Upper lobe of right lung (tissue), 1 donor: ENCODE results near the gene NUDT19. TPM values are rescaled to one million over a fixed set of nuclear protein-coding genes. Genes with fewer than 3 reads are reported as not detected.

ENCODE experiments used
- ATAC-seq: fragments of 200-7000 bp; cut with Tn5 transposase; one replicate; pipeline ENCODE4 v1.9.1; 2020; ENCODE audit warnings: mild to moderate bottlenecking, moderate library complexity
- DNase-seq: peaks from one replicate; pipeline ENCODE4 v3.0.0-alpha.2; 2020
- H3K27ac ChIP-seq: fragments of 200-600 bp; one replicate; pipeline ENCODE4 v1.8.0; 2022
- H3K27me3 ChIP-seq: fragments of 200-600 bp; one replicate; pipeline ENCODE4 v1.8.0; 2022; ENCODE audit warnings: mild to moderate bottlenecking
- H3K36me3 ChIP-seq: fragments of 200-600 bp; one replicate; pipeline ENCODE4 v1.8.0; 2022
- H3K4me1 ChIP-seq: fragments of 200-600 bp; one replicate; pipeline ENCODE4 v1.8.0; 2022
- H3K4me3 ChIP-seq: fragments of 200-600 bp; one replicate; pipeline ENCODE4 v1.8.0; 2022; ENCODE audit warnings: mild to moderate bottlenecking
- H3K9me3 ChIP-seq: fragments of 200-600 bp; one replicate; pipeline ENCODE4 v1.8.0; 2022
- CTCF ChIP-seq: fragments of 200-600 bp; IDR thresholded peaks from one replicate; pipeline ENCODE4 v1.8.0; 2022; ENCODE audit warnings: antibody characterized with exemption
- intact Hi-C: fragments of 100-400 bp; cut with DNase I; formaldehyde crosslinking; loops from one replicate; pipeline ENCODE4 v1.11.0; 2022
- total RNA-seq: library from RNA; stranded (reverse); fragmentation: NEBNext Ultra II Directional; extraction: Animal tissue kit (Norgen Biotek cat#: 25700); gene quantifications from one replicate; pipeline ENCODE4 v1.2.1, GENCODE V29; 2021
- donor health status: DM: no; HTN: yes; CAD: no; lungs with severe emphysema.

Gene NUDT19
- total RNA-seq, 1 donor from 2014 or later: 14.2 TPM

- H3K4me3 ChIP-seq: no peak overlapping the region
- no peak for DNase-seq
- no peaks in the 10 kb centered on the region for H3K36me3 ChIP-seq
- peak; percentile 9 for TF ChIP-seq CTCF
- no peak overlapping the region for H3K27ac ChIP-seq
- H3K9me3 ChIP-seq: no peaks in the 10 kb centered on the region
- H3K4me1 ChIP-seq: no peaks in the 10 kb centered on the region
- ATAC-seq: no peak
- intact Hi-C loops: no loop called here
- H3K27me3 ChIP-seq: no peaks in the 10 kb centered on the region
Measured at GRCh38 chr19:32748497-32748896, 56.9 kb downstream of the NUDT19 start.

- H3K4me1 ChIP-seq: no peaks in the 10 kb centered on the region
- H3K4me3 ChIP-seq: no peak overlapping the region
- no peaks in the 10 kb centered on the region for H3K9me3 ChIP-seq
- intact Hi-C loops: no loop called here
- ATAC-seq: no peak
- no peaks in the 10 kb centered on the region for H3K36me3 ChIP-seq
- H3K27me3 ChIP-seq: no peaks in the 10 kb centered on the region
- H3K27ac ChIP-seq: no peak overlapping the region
- no peak for DNase-seq
- no peak for TF ChIP-seq CTCF
Measured at GRCh38 chr19:32748948-32749347, 57.3 kb downstream of the NUDT19 start.

- H3K36me3 ChIP-seq: no peaks in the 10 kb centered on the region
- DNase-seq: no peak
- TF ChIP-seq CTCF: no peak
- H3K27ac ChIP-seq: no peak overlapping the region
- no peaks in the 10 kb centered on the region for H3K4me1 ChIP-seq
- no peaks in the 10 kb centered on the region for H3K9me3 ChIP-seq
- H3K27me3 ChIP-seq: no peaks in the 10 kb centered on the region
- intact Hi-C loops: no loop called here
- H3K4me3 ChIP-seq: no peak overlapping the region
- ATAC-seq: no peak
Measured at GRCh38 chr19:32749361-32749760, 57.7 kb downstream of the NUDT19 start.

- no peaks in the 10 kb centered on the region for H3K9me3 ChIP-seq
- intact Hi-C loops: no loop called here
- DNase-seq (no peak), ATAC-seq (peak; percentile 53)
- no peak overlapping the region for H3K27ac ChIP-seq
- TF ChIP-seq CTCF: no peak
- no peaks in the 10 kb centered on the region for H3K4me1 ChIP-seq
- no peaks in the 10 kb centered on the region for H3K36me3 ChIP-seq
- H3K4me3 ChIP-seq: no peak overlapping the region
- no peaks in the 10 kb centered on the region for H3K27me3 ChIP-seq
Measured at GRCh38 chr19:32750441-32751055, 58.9 kb downstream of the NUDT19 start.

GRCh38 chr19:32751066-32751465 is 59.4 kb downstream of the NUDT19 start:
- no peak overlapping the region for H3K27ac ChIP-seq
- no peaks in the 10 kb centered on the region for H3K27me3 ChIP-seq
- no peaks in the 10 kb centered on the region for H3K36me3 ChIP-seq
- H3K4me1 ChIP-seq: no peaks in the 10 kb centered on the region
- no peaks in the 10 kb centered on the region for H3K9me3 ChIP-seq
- no peak for DNase-seq
- no peak overlapping the region for H3K4me3 ChIP-seq
- no peak for TF ChIP-seq CTCF
- ATAC-seq: no peak
- intact Hi-C loops: no loop called here

GRCh38 chr19:32757189-32757588 is 65.6 kb downstream of the NUDT19 start:
- H3K27me3 ChIP-seq: no peaks in the 10 kb centered on the region
- no peaks in the 10 kb centered on the region for H3K36me3 ChIP-seq
- H3K4me1 ChIP-seq: no peaks in the 10 kb centered on the region
- ATAC-seq (no peak), DNase-seq (no peak)
- no peaks in the 10 kb centered on the region for H3K9me3 ChIP-seq
- no peak for TF ChIP-seq CTCF
- H3K4me3 ChIP-seq: no peak overlapping the region
- intact Hi-C loops: no loop called here
- no peak overlapping the region for H3K27ac ChIP-seq
